Panc1 (cell line): ENCODE measurements around the gene MOB1A. TPM values are rescaled to one million over a fixed set of nuclear protein-coding genes. Genes with fewer than 3 reads are reported as not detected.

ENCODE experiments used
- ATAC-seq: fragments of 200-7000 bp; cut with Tn5 transposase; 2 replicates; pipeline ENCODE4 v1.9.1; 2020; ENCODE audit warnings: mild to moderate bottlenecking, moderate library complexity
- BruUV-seq: library from RNA; stranded (reverse); fragments of 400-500 nt; replicated peaks from 2 replicates; lab custom pipeline; 2021; lab: Mats Ljungman, UMichigan
- CTCF ChIA-PET: fragments of 300-600 bp; sonication (Branson Sonifier 250); formaldehyde crosslinking; loops from one replicate; lab custom pipeline; 2022; ENCODE audit warnings: antibody characterized with exemption; lab: Charles Lee
- POLR2A ChIA-PET: fragments of 300-600 bp; sonication (Branson Sonifier 250); formaldehyde crosslinking; loops from one replicate; lab custom pipeline; 2022; ENCODE audit warnings: antibody characterized with exemption; lab: Charles Lee
- DNase-seq: peaks from one replicate; pipeline ENCODE4 v3.0.0-alpha.2; 2010; ENCODE audit warnings: low read depth, low spot score
- H3K27ac ChIP-seq: 2 replicates; pipeline ENCODE4 v1.5.1; 2011; ENCODE audit warnings: mild to moderate bottlenecking, low read length, inconsistent platforms
- H3K27me3 ChIP-seq: fragments of 200-500 bp; sonication (Bioruptor generic); 2 replicates; pipeline ENCODE4 v1.6.0; 2014; ENCODE audit warnings: low read length, inconsistent platforms; ENCODE audit not compliant: control insufficient read depth, insufficient read depth
- H3K36me3 ChIP-seq: fragments of 200-500 bp; sonication (Bioruptor generic); 2 replicates; pipeline ENCODE4 v1.5.1; 2014; ENCODE audit warnings: inconsistent platforms, mild to moderate bottlenecking, low read length, moderate library complexity; ENCODE audit not compliant: control insufficient read depth, insufficient read depth
- H3K4me1 ChIP-seq: 2 replicates; pipeline ENCODE4 v1.5.1; 2011; ENCODE audit warnings: inconsistent platforms, mild to moderate bottlenecking, low read length, moderate library complexity; ENCODE audit not compliant: control insufficient read depth, insufficient read depth
- H3K4me3 ChIP-seq, 2 experiments: 2 replicates each; pipeline ENCODE4 v1.5.1; 2011 to 2012; ENCODE audit warnings: low read depth in 2 of 2, low read length in 2 of 2, mild to moderate bottlenecking in 2 of 2, inconsistent platforms in 1 of 2, moderate library complexity in 1 of 2
- H3K9me3 ChIP-seq: fragments of 200-500 bp; sonication (Bioruptor generic); 2 replicates; pipeline ENCODE4 v1.5.1; 2014; ENCODE audit warnings: low read depth, mild to moderate bottlenecking, inconsistent platforms, low read length, moderate library complexity; ENCODE audit not compliant: control insufficient read depth, insufficient read depth
- CTCF ChIP-seq: fragments of 450-650 bp; IDR thresholded peaks from 2 replicates; pipeline ENCODE4 v1.5.1; 2017; ENCODE audit warnings: mild to moderate bottlenecking
- POLR2AphosphoS5 ChIP-seq: IDR thresholded peaks from 2 replicates; pipeline ENCODE4 v1.6.1; 2012; ENCODE audit warnings: mild to moderate bottlenecking, low read depth, low read length, moderate library complexity
- REST ChIP-seq, 2 experiments: IDR thresholded peaks; 2 replicates each; pipeline ENCODE4 v1.6.1; 2011 to 2012; ENCODE audit warnings: low read depth in 2 of 2, control low read depth in 1 of 2, low read length in 1 of 2, mild to moderate bottlenecking in 1 of 2, moderate library complexity in 1 of 2; ENCODE audit not compliant: insufficient read depth in 1 of 2
- SIN3A ChIP-seq: IDR thresholded peaks from 2 replicates; pipeline ENCODE4 v1.6.1; 2012; ENCODE audit warnings: low read depth, mild to moderate bottlenecking, low read length, moderate library complexity, borderline replicate concordance; ENCODE audit not compliant: insufficient read depth
- TCF7L2 ChIP-seq: IDR thresholded peaks from 2 replicates; pipeline ENCODE4 v1.6.1; 2011; ENCODE audit warnings: mild to moderate bottlenecking, low read depth, low read length, inconsistent platforms
- in situ Hi-C: cut with HindIII; loops from 2 replicates; pipeline ENCODE4 v1.10.0; 2016; ENCODE audit warnings: low sequenced_read_pairs, low pct_unique_long_range_greater_than_20kb
- intact Hi-C: fragments of 100-400 bp; cut with micrococcal nuclease; formaldehyde crosslinking; loops from one replicate; pipeline ENCODE4 v1.10.0; 2022; ENCODE audit not compliant: unreplicated experiment
- total RNA-seq: library from RNA; stranded (reverse); gene quantifications from one replicate; pipeline ENCODE4 v1.2.1, GENCODE V29; 2021; ENCODE audit not compliant: unreplicated experiment

Gene MOB1A
- total RNA-seq, 1 experiment from 2014 or later, result 184 TPM

GRCh38 chr2:74191596-74192380 lies 13.1 kb upstream of the MOB1A start:
- no TSS peak for BruUV-seq
- Histone ChIP-seq H3K4me3 (no peak overlapping the region), H3K36me3 (no peaks in the 10 kb centered on the region), H3K27ac (no peak overlapping the region), H3K4me1 (peaks cover 2% of the 10 kb centered on the region; the same call in 1 of the 2 replicates), H3K27me3 (no peaks in the 10 kb centered on the region), H3K9me3 (no peaks in the 10 kb centered on the region)
- in situ Hi-C loops (no loop called here), intact Hi-C loops (no loop called here)
- no peak for ATAC-seq
- ChIA-PET CTCF (interaction anchor here (0.6 kb wide), 1 partner anchor 16 kb away, joined by 3 read pairs; no protein-coding TSS in a partner anchor), POLR2A (interaction anchor here (0.6 kb wide), 1 partner anchor 175 kb away, joined by 3 read pairs; no protein-coding TSS in a partner anchor)
- DNase-seq, result no peak
- TF ChIP-seq SIN3A (no peak), REST (IDR thresholded peaks at IDR 0.05; ENCODE audit: insufficient read depth in 1 of 2, low read depth in 2 of 2, low read length in 1 of 2) (no peak), POLR2AphosphoS5 (no peak), TCF7L2 (no peak), CTCF (no peak)

- no peak overlapping the region for H3K27ac ChIP-seq
- no peak for TF ChIP-seq SIN3A
- no peak for DNase-seq
- no peak for ATAC-seq
- no TSS peak for BruUV-seq
- no peak overlapping the region for H3K4me3 ChIP-seq
- intact Hi-C loops (no loop called here), in situ Hi-C loops (no loop called here)
- H3K9me3 ChIP-seq, result no peaks in the 10 kb centered on the region
- no peaks in the 10 kb centered on the region for H3K4me1 ChIP-seq
- ChIA-PET CTCF (no interaction called here), POLR2A (no interaction called here)
- H3K27me3 ChIP-seq, result no peaks in the 10 kb centered on the region
- no peaks in the 10 kb centered on the region for H3K36me3 ChIP-seq
Measured at GRCh38 chr2:74188696-74189095, 10.0 kb upstream of the MOB1A start.
